SJSA1 (cell line): ENCODE data around the gene DOCK10. TPM values are rescaled to one million over a fixed set of nuclear protein-coding genes. Genes with fewer than 3 reads are reported as not detected.

ENCODE experiments used
- DNase-seq, 2 experiments: peaks; one replicate each; pipeline ENCODE4 v3.0.0-alpha.2; 2015 to 2020; ENCODE audit warnings: low spot score in 2 of 2, low read depth in 1 of 2
- H3K27ac ChIP-seq: fragments of 250-450 bp; sonication (Bioruptor Pico); 2 replicates; pipeline ENCODE4 v1.5.1; 2020; ENCODE audit warnings: mild to moderate bottlenecking, moderate library complexity
- H3K27me3 ChIP-seq: fragments of 250-450 bp; sonication (Bioruptor Pico); replicated peaks from 2 replicates; pipeline ENCODE4 v1.5.1; 2020; ENCODE audit warnings: mild to moderate bottlenecking, moderate library complexity
- H3K36me3 ChIP-seq: fragments of 250-450 bp; sonication (Bioruptor Pico); 2 replicates; pipeline ENCODE4 v1.5.1; 2020; ENCODE audit warnings: mild to moderate bottlenecking
- H3K4me1 ChIP-seq: fragments of 250-450 bp; sonication (Bioruptor Pico); replicated peaks from 2 replicates; pipeline ENCODE4 v1.6.1; 2021; ENCODE audit warnings: mild to moderate bottlenecking
- H3K4me3 ChIP-seq: fragments of 250-450 bp; sonication (Bioruptor Pico); 2 replicates; pipeline ENCODE4 v1.5.1; 2020; ENCODE audit warnings: mild to moderate bottlenecking
- H3K9me3 ChIP-seq: fragments of 250-450 bp; sonication (Bioruptor Pico); replicated peaks from 2 replicates; pipeline ENCODE4 v1.5.1; 2020; ENCODE audit warnings: mild to moderate bottlenecking
- total RNA-seq: library from RNA; depleted of rRNA; stranded (reverse); fragments of >200 nt; shearing (Covaris generic); gene quantifications from 2 replicates; pipeline ENCODE4 v1.2.3, GENCODE V29; 2014

The DOCK10 gene
- total RNA-seq, 1 experiment from 2014 or later: 32.6 TPM

DNA sequence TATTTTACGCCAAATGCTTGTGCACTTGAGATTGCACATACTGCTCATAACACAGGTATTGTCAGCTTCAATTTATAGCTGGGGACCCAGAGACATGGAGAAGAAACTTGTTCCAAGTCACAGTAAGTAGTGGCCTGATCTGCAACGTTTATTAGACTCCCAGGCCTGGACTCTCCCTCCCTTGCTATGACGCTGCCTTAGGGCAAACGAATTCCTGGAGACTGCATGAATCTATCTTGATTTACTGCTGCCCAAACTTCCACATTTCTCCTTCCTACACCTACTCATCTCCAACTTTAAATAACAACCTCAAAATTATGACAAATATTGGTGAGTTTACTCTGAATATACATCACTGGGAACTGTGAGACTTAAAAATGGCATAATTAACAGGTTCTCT lies 181.0 kb downstream of the DOCK10 start:
- Histone ChIP-seq H3K4me1 (no peaks in the 10 kb centered on the region), H3K4me3 (no peak overlapping the region), H3K27me3 (no peaks in the 10 kb centered on the region), H3K36me3 (peaks cover 48% of the 10 kb centered on the region), H3K9me3 (no peaks in the 10 kb centered on the region), H3K27ac (no peak overlapping the region)
- DNase-seq: no peak

DNA sequence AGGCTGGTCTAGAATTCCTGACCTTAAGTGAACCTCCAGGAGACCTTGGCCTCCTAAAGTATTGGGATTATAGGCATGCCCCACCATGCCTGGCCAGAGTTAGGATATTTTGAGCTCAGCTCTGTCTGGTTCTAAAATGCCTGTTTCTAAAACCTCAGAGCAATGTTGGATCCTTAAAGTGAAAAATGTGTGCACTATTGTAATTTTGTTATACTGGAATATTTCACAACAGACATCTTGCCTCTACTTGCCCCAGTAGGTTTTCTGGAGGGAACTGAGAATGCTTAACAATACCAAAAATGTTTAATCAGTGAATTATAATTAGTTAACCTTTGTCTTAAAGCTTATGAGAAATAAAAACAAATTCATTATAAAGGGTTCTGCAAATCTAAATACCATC lies 181.5 kb downstream of the DOCK10 start:
- no peak for DNase-seq
- Histone ChIP-seq H3K27me3 (no peaks in the 10 kb centered on the region), H3K36me3 (peaks cover 48% of the 10 kb centered on the region), H3K4me1 (no peaks in the 10 kb centered on the region), H3K4me3 (no peak overlapping the region), H3K9me3 (no peaks in the 10 kb centered on the region), H3K27ac (no peak overlapping the region)

DNA sequence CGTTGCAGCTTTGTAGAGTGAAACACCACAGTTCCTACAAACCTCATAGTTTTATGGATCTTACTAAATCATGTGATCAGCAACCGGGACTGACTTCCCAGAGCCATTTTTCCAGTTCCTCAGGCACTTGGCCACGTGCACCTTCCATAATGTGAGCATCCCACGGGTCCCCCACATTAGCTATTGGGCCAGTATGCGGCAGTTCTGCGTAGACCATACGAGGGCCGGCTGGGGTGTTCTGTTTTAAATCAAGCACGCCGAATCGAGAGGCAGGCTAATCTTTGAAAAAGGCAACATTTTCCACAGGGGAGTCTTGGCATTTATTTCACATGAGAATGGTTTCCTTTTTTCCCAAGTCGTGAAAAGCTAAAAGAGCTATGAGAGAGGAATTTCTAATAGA lies 190.5 kb downstream of the DOCK10 start:
- Histone ChIP-seq H3K9me3 (no peaks in the 10 kb centered on the region), H3K27ac (no peak overlapping the region)

DNA sequence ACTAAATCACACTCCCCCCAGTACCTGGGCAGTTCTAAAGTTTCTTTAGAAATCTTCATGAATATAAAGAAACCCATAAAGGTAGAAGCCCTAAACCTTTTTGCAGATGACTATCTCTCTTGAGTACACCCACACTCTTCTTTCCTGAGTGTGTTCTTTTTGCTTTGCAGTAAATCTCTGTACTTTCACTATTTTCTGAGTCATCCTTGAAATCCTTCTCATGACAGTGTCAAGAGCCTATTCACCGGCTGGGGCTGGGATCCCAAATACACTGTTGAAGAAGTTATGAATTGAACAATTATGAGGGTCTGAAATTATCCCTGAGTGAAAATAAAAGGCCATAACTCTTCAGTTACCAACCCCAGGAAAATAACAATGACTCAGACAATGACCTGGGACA lies 192.2 kb downstream of the DOCK10 start:
- H3K4me3 ChIP-seq: no peak overlapping the region
- H3K27ac ChIP-seq: no peak overlapping the region
- no peaks in the 10 kb centered on the region for H3K27me3 ChIP-seq
- peaks cover 31% of the 10 kb centered on the region for H3K36me3 ChIP-seq
- no peak for DNase-seq
- no peaks in the 10 kb centered on the region for H3K9me3 ChIP-seq
- no peaks in the 10 kb centered on the region for H3K4me1 ChIP-seq

More for the DNA sequence above, 190.5 kb downstream of the DOCK10 start:
- H3K27me3 ChIP-seq: no peaks in the 10 kb centered on the region
- no peaks in the 10 kb centered on the region for H3K4me1 ChIP-seq
- no peak overlapping the region for H3K4me3 ChIP-seq
- no peak for DNase-seq
- peaks cover 35% of the 10 kb centered on the region for H3K36me3 ChIP-seq

DNA sequence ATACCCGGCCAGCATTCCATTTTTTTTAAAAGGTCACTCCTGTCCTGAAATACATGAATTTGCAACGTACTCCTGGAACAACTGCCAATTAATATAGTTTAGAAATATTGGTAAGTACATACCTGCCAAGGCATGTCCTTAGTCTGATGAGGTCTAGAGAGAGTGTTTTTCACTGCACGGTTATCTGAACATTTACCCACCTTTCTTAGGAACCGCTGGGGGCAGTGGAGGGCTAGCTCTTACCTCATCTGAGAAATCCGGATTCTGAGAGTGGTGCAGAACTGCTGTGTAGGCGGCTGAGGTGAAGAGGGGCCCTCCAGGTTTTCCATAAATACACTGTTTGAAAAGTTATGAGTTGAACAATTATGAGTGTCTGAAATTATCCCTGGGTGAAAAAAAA lies 193.0 kb downstream of the DOCK10 start:
- no peak for DNase-seq
- no peak overlapping the region for H3K27ac ChIP-seq

DNA sequence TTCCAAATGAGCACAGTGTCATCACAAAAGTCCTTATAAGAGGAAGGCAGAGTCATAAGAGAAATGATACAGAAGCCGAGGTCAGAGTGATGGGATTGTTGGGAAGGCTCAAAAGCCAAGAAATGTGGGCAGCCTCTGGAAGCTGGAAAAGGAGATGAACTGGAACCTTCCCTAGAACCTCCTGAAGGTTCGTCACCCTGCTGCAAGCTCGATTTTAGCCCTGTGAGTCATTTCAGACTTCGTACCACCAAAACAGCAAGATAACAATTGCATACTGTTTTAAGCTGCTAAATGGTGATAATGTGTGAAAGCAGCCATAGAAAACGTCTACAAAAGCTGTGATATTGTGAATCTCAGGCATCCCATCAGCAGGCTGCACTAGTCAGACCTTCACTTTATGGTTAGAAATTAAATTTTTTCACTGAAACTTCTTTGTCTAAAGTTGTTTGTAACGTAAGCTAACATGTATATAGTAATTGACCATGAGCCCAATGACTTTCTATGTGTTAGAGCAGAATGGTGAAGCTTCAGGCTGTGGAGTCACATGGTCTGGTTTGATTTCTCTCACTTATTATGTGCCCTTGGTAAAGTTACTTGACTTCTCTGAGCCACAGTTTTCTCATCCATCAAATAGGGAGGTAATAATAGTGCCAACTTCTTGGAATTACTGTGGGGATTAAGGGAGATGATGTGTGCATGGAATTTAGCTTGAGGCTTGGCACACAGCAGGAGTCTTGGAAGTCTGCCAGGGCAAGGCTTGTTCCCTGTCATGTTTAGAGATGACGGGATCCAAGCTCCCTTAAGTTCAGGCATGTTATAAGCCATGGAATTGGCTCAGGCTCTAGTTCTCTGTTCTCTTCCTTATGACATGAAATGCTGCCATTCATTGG lies 194.1 kb downstream of the DOCK10 start:
- Histone ChIP-seq H3K27ac (no peak overlapping the region), H3K9me3 (no peaks in the 10 kb centered on the region), H3K4me3 (no peak overlapping the region), H3K4me1 (no peaks in the 10 kb centered on the region), H3K27me3 (no peaks in the 10 kb centered on the region), H3K36me3 (peaks cover 42% of the 10 kb centered on the region)
- peak; percentile 26 to 60 for DNase-seq

More for the DNA sequence above, 193.0 kb downstream of the DOCK10 start:
- no peaks in the 10 kb centered on the region for H3K9me3 ChIP-seq
- no peaks in the 10 kb centered on the region for H3K27me3 ChIP-seq
- H3K4me1 ChIP-seq: no peaks in the 10 kb centered on the region
- H3K36me3 ChIP-seq: peaks cover 39% of the 10 kb centered on the region
- H3K4me3 ChIP-seq: no peak overlapping the region

DNA sequence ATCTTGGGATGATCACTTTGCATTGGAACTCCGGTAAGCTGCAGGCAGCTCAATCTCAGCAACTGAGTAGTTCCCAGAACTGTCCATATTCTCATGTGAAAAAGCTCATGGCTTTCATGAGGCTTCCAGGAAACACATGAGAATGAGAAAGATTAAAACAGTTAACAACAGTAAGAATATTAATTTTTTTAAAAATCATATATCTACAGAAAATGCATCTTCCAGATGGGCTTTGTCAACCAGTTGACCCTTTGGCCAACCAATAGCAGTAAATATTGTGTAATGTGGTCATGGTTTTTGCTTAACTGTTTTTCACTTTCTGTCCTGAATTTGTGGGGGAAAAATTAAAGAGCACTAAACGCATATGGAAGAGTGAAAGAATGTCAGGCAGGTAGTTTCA lies 194.9 kb downstream of the DOCK10 start:
- Histone ChIP-seq H3K27ac (no peak overlapping the region), H3K9me3 (no peaks in the 10 kb centered on the region), H3K4me3 (no peak overlapping the region), H3K36me3 (peaks cover 47% of the 10 kb centered on the region), H3K4me1 (no peaks in the 10 kb centered on the region), H3K27me3 (no peaks in the 10 kb centered on the region)
- DNase-seq: no peak

DNA sequence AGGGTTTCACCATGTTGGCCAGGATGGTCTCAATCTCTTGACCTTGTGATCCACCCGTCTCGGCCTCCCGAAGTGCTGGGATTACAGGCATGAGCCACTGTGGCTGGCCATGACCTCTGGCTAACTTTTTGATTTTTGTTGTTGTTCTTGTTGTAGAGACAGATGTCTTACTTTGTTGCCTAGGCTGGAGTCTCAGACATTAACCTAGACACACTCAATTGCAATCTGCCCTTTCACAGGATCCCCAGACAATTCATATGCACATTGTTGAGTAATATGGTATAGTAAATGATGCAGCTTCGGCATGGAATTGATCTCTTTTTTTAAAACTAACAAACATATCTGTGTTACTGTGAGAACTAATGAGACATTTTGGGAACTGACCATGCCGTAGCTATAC lies 195.6 kb downstream of the DOCK10 start:
- peaks cover 47% of the 10 kb centered on the region for H3K36me3 ChIP-seq
- no peak overlapping the region for H3K4me3 ChIP-seq
- no peaks in the 10 kb centered on the region for H3K27me3 ChIP-seq
- no peaks in the 10 kb centered on the region for H3K4me1 ChIP-seq
- no peak overlapping the region for H3K27ac ChIP-seq
- DNase-seq: no peak
- no peaks in the 10 kb centered on the region for H3K9me3 ChIP-seq

DNA sequence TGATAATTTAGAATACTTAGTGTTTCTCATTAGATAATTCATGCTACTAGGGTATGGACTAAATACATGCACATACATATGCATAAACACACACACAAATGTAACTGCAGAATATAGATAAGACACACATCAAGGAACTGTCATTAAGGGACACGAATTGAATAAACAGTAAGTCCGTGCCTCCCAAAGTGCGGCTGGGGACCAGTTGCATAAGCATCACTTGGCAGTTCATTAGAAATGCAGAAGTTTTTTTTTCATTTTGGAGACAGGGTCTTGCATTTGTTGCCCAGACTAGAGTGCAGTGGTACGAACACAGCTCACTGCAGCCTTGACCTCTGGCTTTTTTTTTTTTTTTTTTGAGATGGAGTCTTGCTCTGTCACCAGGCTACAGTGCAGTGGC lies 196.1 kb downstream of the DOCK10 start:
- no peak overlapping the region for H3K27ac ChIP-seq
- peaks cover 46% of the 10 kb centered on the region for H3K36me3 ChIP-seq
- H3K4me3 ChIP-seq: no peak overlapping the region
- DNase-seq: no peak
- no peaks in the 10 kb centered on the region for H3K4me1 ChIP-seq
- H3K27me3 ChIP-seq: no peaks in the 10 kb centered on the region
- H3K9me3 ChIP-seq: no peaks in the 10 kb centered on the region

DNA sequence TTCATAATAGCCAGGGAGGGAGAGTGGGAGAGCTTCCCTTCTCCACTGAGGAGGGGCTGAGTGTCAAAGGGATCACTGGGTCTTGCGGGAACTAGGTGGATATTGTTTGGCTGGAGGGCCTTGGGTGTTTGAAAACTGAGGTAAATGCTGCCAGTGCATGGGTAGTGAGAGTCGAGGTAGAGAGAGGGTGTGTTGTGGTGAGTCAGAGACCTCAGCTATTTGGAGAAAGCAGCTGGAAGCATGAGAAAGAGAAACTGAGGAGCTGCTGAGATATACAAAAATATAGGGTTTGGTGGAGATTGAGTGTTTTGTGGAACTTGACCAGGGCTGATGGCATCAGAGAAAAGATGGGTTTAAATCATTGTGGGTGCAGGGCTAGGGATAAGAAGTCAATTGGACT lies 199.1 kb downstream of the DOCK10 start:
- H3K36me3 ChIP-seq: peaks cover 60% of the 10 kb centered on the region
- no peak overlapping the region for H3K4me3 ChIP-seq
- peaks cover 3% of the 10 kb centered on the region for H3K4me1 ChIP-seq
- no peaks in the 10 kb centered on the region for H3K27me3 ChIP-seq
- H3K9me3 ChIP-seq: no peaks in the 10 kb centered on the region
- no peak overlapping the region for H3K27ac ChIP-seq
- DNase-seq: no peak

DNA sequence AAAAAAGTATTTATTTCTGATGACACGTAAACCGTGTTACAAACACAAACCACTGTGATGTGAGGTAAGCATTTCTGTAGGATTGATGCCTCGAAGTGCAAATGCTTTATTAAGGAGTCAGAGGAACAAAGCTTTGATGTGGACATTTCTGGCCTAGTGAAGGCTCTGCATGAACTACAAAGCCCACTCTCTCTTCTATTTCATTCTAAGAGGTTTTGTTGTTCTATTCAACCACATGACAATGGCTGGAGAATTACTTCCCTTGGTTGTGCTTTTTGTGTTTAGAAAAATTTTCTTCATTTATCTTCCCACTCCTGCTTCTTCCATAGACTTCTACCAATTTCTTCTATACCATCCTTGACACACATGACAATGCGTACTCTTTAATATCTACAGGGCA lies 200.4 kb downstream of the DOCK10 start:
- DNase-seq: no peak

DNA sequence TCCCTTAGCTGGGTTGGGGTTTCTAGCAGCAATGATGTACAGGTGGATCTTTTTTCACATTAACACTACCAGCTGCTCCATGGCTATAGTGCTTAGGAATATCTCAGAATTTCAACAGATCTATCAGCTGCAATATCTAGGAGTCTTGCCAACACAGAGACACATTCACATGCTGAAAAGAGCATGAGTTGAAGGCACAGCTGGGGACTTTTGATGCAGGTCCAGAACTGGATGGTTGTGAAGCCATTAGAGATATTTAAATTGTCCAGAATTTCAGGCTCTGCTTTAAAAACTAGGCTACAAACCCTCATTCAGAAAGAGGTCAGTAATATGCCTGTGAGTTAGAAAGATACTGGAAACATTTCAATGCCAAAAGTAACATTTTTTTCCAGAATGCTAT lies 203.9 kb downstream of the DOCK10 start:
- H3K27me3 ChIP-seq: no peaks in the 10 kb centered on the region
- peaks cover 67% of the 10 kb centered on the region for H3K36me3 ChIP-seq
- no peak for DNase-seq
- no peak overlapping the region for H3K27ac ChIP-seq
- no peaks in the 10 kb centered on the region for H3K9me3 ChIP-seq
- H3K4me1 ChIP-seq: peaks cover 15% of the 10 kb centered on the region
- H3K4me3 ChIP-seq: no peak overlapping the region

More for the DNA sequence above, 200.4 kb downstream of the DOCK10 start:
- Histone ChIP-seq H3K27me3 (no peaks in the 10 kb centered on the region), H3K4me3 (no peak overlapping the region), H3K36me3 (peaks cover 64% of the 10 kb centered on the region), H3K4me1 (peaks cover 15% of the 10 kb centered on the region), H3K27ac (no peak overlapping the region), H3K9me3 (no peaks in the 10 kb centered on the region)

DNA sequence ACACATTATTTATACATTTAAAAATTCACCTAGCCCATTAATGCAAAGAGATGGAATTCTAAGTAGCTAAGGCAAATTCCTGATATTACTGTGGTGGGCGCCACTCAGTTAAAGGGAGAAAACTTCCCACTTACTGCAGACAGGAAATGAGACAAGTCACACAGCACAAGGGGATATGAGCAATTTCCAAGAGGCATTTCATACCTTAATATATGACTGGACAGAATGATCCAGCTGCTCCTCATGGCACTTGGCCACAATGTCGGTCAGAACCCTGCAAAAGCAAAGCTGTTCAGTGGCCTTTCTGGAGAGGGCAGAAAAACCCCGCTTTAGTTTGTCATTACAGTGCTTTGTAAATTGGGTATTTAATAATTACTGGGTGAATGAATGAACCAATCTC lies 204.7 kb downstream of the DOCK10 start:
- H3K4me3 ChIP-seq: no peak overlapping the region
- peaks cover 15% of the 10 kb centered on the region for H3K4me1 ChIP-seq
- no peaks in the 10 kb centered on the region for H3K27me3 ChIP-seq
- H3K36me3 ChIP-seq: peaks cover 69% of the 10 kb centered on the region
- peak; percentile 20 to 52 for DNase-seq
- peak overlapping the region; percentile 41; the same call in 1 of the 2 replicates for H3K27ac ChIP-seq
- no peaks in the 10 kb centered on the region for H3K9me3 ChIP-seq

DNA sequence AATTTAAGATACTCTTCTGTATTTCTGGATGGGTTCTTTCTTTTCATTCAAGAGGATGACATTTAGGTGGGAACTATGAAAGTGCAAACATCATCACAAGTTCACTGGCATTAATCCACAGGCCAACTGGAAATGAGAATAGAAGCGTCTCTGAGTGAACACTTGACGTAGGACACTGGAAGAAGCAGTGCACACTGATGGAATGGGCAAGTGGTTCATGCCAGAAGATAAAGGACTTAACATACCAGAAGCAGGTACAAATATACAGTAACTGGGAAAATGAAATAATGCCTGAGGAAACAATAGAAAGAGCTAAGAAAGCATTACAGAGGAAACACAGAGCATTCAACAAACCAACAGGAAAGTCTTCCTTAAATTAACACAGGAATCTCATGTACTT lies 205.2 kb downstream of the DOCK10 start:
- peaks cover 72% of the 10 kb centered on the region for H3K36me3 ChIP-seq
- DNase-seq: no peak
- H3K27ac ChIP-seq: peak overlapping the region; percentile 41; the same call in 1 of the 2 replicates
- H3K27me3 ChIP-seq: no peaks in the 10 kb centered on the region
- H3K9me3 ChIP-seq: no peaks in the 10 kb centered on the region
- H3K4me3 ChIP-seq: no peak overlapping the region
- H3K4me1 ChIP-seq: peaks cover 15% of the 10 kb centered on the region
